Keratinocyte (primary cell): ENCODE measurements around the gene RNF19B. TPM values are rescaled to one million over a fixed set of nuclear protein-coding genes. Genes with fewer than 3 reads are reported as not detected.

Experiments used
- DNase-seq: peaks from one replicate; pipeline ENCODE4 v3.0.0-alpha.2; 2011; ENCODE audit warnings: low read depth, missing footprints, low spot score
- FAIRE-seq: peaks from 2 replicates; lab custom pipeline; 2011; peaks lifted over from hg19 to GRCh38; lab: Jason Lieb, UNC
- H2AFZ ChIP-seq: 2 replicates; pipeline ENCODE4 v1.6.0; 2012; ENCODE audit warnings: low read length, control low read depth, inconsistent platforms; ENCODE audit not compliant: control insufficient read depth
- H3K27ac ChIP-seq: 2 replicates; pipeline ENCODE4 v1.5.1; 2011; ENCODE audit warnings: low read length; ENCODE audit not compliant: control insufficient read depth, insufficient read depth
- H3K27me3 ChIP-seq: 3 replicates; pipeline ENCODE4 v1.6.0; 2011; ENCODE audit warnings: low read length; ENCODE audit not compliant: control insufficient read depth, insufficient read depth; ENCODE audit errors: extremely low read depth
- H3K36me3 ChIP-seq, 2 experiments: 2 replicates in 1 of 2; 3 replicates in 1 of 2; pipeline ENCODE4 v1.5.1; 2011; ENCODE audit warnings: low read length in 2 of 2, mild to moderate bottlenecking in 1 of 2; ENCODE audit not compliant: control insufficient read depth in 2 of 2, insufficient read depth in 2 of 2; ENCODE audit errors: extremely low read depth in 1 of 2
- H3K4me1 ChIP-seq: 3 replicates; pipeline ENCODE4 v1.5.1; 2011; ENCODE audit warnings: low read length; ENCODE audit not compliant: control insufficient read depth, insufficient read depth; ENCODE audit errors: extremely low read depth
- H3K4me2 ChIP-seq: 3 replicates; pipeline ENCODE4 v1.6.0; 2011; ENCODE audit warnings: low read depth, low read length; ENCODE audit not compliant: control insufficient read depth, insufficient read depth; ENCODE audit errors: extremely low read depth
- H3K4me3 ChIP-seq, 3 experiments: fragments of 200-600 bp in 1 of 3; sonication (generic) in 1 of 3; 2 replicates in 2 of 3; 3 replicates in 1 of 3; pipeline ENCODE4 v1.5.1; 2011 to 2016; ENCODE audit warnings: low read length in 3 of 3, mild to moderate bottlenecking in 3 of 3, control low read depth in 2 of 3, inconsistent platforms in 1 of 3, low read depth in 1 of 3, mixed read lengths in 1 of 3, mixed run types in 1 of 3, moderate library complexity in 1 of 3; ENCODE audit not compliant: control insufficient read depth in 2 of 3, insufficient read depth in 2 of 3; ENCODE audit errors: extremely low read depth in 1 of 3
- H3K79me2 ChIP-seq: 2 replicates; pipeline ENCODE4 v1.6.0; 2012; ENCODE audit warnings: low read length; ENCODE audit not compliant: control insufficient read depth, insufficient read depth
- H3K9ac ChIP-seq: 3 replicates; pipeline ENCODE4 v1.6.0; 2011; ENCODE audit warnings: low read length; ENCODE audit not compliant: control insufficient read depth, insufficient read depth; ENCODE audit errors: extremely low read depth
- H3K9me1 ChIP-seq: 3 replicates; pipeline ENCODE4 v1.6.0; 2011; ENCODE audit warnings: low read length; ENCODE audit not compliant: control insufficient read depth, insufficient read depth; ENCODE audit errors: extremely low read depth
- H3K9me3 ChIP-seq: 2 replicates; pipeline ENCODE4 v1.5.1; 2012; ENCODE audit warnings: low read depth, low read length; ENCODE audit not compliant: control insufficient read depth
- H4K20me1 ChIP-seq: 3 replicates; pipeline ENCODE4 v1.6.0; 2011; ENCODE audit warnings: low read length; ENCODE audit not compliant: control insufficient read depth, insufficient read depth; ENCODE audit errors: extremely low read depth
- EZH2 ChIP-seq: IDR thresholded peaks from one replicate; pipeline ENCODE4 v1.6.1; 2012; ENCODE audit warnings: inconsistent platforms, mild to moderate bottlenecking, low read length, moderate library complexity
- dilution Hi-C: fragments of 300-500 bp; cut with MboI; formaldehyde crosslinking; loops from one replicate; pipeline ENCODE4 v1.7.0; 2020; ENCODE audit warnings: low sequenced_read_pairs; ENCODE audit not compliant: extremely low pct_ligation_motif_present
- polyA plus RNA-seq, 5 experiments: library from polyadenylated mRNA; depleted of rRNA in 3 of 5; stranded (reverse) in 3 of 5; stranded (forward) in 1 of 5; unstranded in 1 of 5; fragments of >200 nt; gene quantifications; 1 replicate in 1 of 5; 2 replicates in 3 of 5; 3 replicates in 1 of 5; pipeline versions ENCODE4 v1.2.1 to v1.2.3, GENCODE V29; 2011 to 2012; ENCODE audit warnings: missing spikeins in 2 of 5, low read depth in 1 of 5, low replicate concordance in 1 of 5
- TF ChIP-seq, protein P1 (sequence below), 3 experiments: IDR thresholded peaks in 1 of 3; conservative IDR thresholded peaks in 1 of 3; optimal IDR thresholded peaks in 1 of 3; 2 replicates in 2 of 3; 3 replicates in 1 of 3; pipeline versions ENCODE3 to v1.5.1; 2011; ENCODE audit warnings: low read length in 3 of 3, mild to moderate bottlenecking in 3 of 3, moderate library complexity in 2 of 3, control low read depth in 1 of 3, inconsistent platforms in 1 of 3; ENCODE audit not compliant: insufficient read depth in 2 of 3; ENCODE audit errors: extremely low read depth in 1 of 3

Gene RNF19B
- polyA plus RNA-seq, 1 donor (not counting 4 experiments of a cell fraction or from before 2014, with no cell fraction given): 33.5 TPM

DNA sequence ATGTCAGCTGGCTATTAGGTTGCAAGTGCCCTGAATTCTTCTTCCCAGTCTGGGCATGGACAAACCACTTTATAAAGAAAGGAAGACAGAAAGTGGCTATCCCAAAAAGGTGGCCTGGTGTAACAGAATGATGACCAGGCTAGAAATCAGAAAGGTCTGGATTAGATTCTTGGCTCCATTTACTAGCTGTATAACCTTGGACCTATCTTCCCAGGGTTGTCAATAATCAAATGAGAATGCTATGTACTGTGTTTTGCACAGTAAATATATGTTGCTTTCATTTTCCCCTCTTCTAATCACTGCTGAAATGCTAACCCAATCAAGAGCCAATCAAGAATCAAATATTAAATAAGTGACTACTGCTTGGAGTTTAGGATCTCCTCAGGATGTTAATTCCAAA, 20.4 kb downstream of the RNF19B start:
- Histone ChIP-seq H3K9me3 (no peaks in the 10 kb centered on the region), H3K36me3 (peaks cover 25 to 47% of the 10 kb centered on the region in 2 experiments)
- dilution Hi-C loops: no loop called here

DNA sequence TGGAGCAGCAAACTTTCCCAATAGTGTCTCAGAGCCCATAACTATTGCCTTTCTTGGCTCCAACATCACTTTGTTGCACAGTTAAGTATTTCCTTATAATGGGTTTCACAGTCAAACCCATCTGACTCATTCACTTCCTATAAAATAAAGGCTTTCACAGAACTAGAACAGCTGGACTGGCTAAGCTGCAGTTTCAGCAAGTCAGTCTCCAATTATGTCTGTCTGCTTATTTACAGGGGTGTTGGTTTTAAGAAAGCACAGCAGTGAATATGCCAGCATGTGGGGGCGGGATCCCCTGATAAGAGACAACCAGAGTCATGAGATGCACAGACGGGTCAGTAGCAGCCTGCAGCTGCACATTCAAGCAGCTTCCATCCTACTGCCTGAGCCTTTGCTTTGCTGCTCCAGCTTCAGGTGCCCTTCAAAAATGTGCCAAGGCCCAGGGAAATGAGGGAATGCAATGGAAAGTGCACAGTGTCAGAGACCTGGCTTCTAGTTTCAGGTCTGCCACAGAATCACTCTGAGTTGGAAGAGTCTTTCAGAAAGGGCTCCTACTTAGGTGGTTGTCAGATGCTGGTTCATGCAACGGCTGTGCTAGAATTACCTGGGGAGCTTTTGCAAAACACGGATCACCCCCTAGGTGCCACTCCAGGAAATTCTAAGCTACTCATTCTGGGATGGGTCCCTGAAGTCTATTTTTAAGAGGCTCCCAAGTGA, 24.8 kb downstream of the RNF19B start:
- H2AFZ ChIP-seq: no peak overlapping the region
- no peaks in the 10 kb centered on the region for H3K27me3 ChIP-seq
- H3K79me2 ChIP-seq: peaks cover 11% of the 10 kb centered on the region
- H3K36me3 ChIP-seq: peaks cover 22 to 43% of the 10 kb centered on the region in 2 experiments
- H3K4me1 ChIP-seq: peaks cover 22% of the 10 kb centered on the region
- peak overlapping the region; percentile 18 for H3K9ac ChIP-seq
- peak overlapping the region; percentile 41 for H3K27ac ChIP-seq
- no peaks in the 10 kb centered on the region for H3K9me3 ChIP-seq
- H3K4me3 ChIP-seq: no peak overlapping the region
- DNase-seq: no peak
- H4K20me1 ChIP-seq: no peaks in the 10 kb centered on the region
- TF ChIP-seq, protein P1, sequence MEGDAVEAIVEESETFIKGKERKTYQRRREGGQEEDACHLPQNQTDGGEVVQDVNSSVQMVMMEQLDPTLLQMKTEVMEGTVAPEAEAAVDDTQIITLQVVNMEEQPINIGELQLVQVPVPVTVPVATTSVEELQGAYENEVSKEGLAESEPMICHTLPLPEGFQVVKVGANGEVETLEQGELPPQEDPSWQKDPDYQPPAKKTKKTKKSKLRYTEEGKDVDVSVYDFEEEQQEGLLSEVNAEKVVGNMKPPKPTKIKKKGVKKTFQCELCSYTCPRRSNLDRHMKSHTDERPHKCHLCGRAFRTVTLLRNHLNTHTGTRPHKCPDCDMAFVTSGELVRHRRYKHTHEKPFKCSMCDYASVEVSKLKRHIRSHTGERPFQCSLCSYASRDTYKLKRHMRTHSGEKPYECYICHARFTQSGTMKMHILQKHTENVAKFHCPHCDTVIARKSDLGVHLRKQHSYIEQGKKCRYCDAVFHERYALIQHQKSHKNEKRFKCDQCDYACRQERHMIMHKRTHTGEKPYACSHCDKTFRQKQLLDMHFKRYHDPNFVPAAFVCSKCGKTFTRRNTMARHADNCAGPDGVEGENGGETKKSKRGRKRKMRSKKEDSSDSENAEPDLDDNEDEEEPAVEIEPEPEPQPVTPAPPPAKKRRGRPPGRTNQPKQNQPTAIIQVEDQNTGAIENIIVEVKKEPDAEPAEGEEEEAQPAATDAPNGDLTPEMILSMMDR (optimal IDR thresholded peaks at IDR 0.05 in 1 of 3, IDR thresholded peaks at IDR 0.05 in 1 of 3, conservative IDR thresholded peaks at IDR 0.05 in 1 of 3; ENCODE audit: extremely low read depth in 1 of 3, insufficient read depth in 2 of 3, low read length in 3 of 3): no peak
- TF ChIP-seq EZH2: no peak
- dilution Hi-C loops: no loop called here
- no peak overlapping the region for H3K4me2 ChIP-seq
- peaks cover 3% of the 10 kb centered on the region for H3K9me1 ChIP-seq
- peak; percentile 73 for FAIRE-seq

More for the DNA sequence above, 20.4 kb downstream of the RNF19B start:
- Histone ChIP-seq H2AFZ (no peak overlapping the region), H3K9me1 (no peaks in the 10 kb centered on the region), H4K20me1 (no peaks in the 10 kb centered on the region), H3K4me2 (no peak overlapping the region), H3K79me2 (peaks cover 22% of the 10 kb centered on the region), H3K4me1 (peaks cover 26% of the 10 kb centered on the region), H3K9ac (no peak overlapping the region), H3K4me3 (no peak overlapping the region), H3K27ac (no peak overlapping the region), H3K27me3 (no peaks in the 10 kb centered on the region)
- TF ChIP-seq, protein P1 (optimal IDR thresholded peaks at IDR 0.05 in 1 of 3, IDR thresholded peaks at IDR 0.05 in 1 of 3, conservative IDR thresholded peaks at IDR 0.05 in 1 of 3; ENCODE audit: extremely low read depth in 1 of 3, insufficient read depth in 2 of 3, low read length in 3 of 3): no peak
- no peak for TF ChIP-seq EZH2
- no peak for DNase-seq
- no peak for FAIRE-seq
